Neural progenitor cell (in vitro differentiated cells): ENCODE results near the gene GCG. TPM values are rescaled to one million over a fixed set of nuclear protein-coding genes. Genes with fewer than 3 reads are reported as not detected.

Experiments
- DNase-seq: peaks from one replicate; pipeline ENCODE4 v3.0.0-alpha.2; 2016; ENCODE audit warnings: low spot score
- H2AFZ ChIP-seq: fragments of 200-600 bp; sonication (generic); replicated peaks from 2 replicates; pipeline ENCODE4 v1.6.1; 2016; ENCODE audit warnings: antibody characterized with exemption
- H3F3A ChIP-seq: fragments of 200-600 bp; sonication (generic); 2 replicates; pipeline ENCODE4 v1.6.1; 2016; ENCODE audit warnings: antibody characterized with exemption, low read depth
- H3K27ac ChIP-seq: fragments of 200-600 bp; sonication (generic); 2 replicates; pipeline ENCODE4 v1.5.1; 2016; ENCODE audit warnings: mild to moderate bottlenecking
- H3K27me3 ChIP-seq: fragments of 200-600 bp; sonication (generic); 2 replicates; pipeline ENCODE4 v1.6.1; 2016; ENCODE audit warnings: mild to moderate bottlenecking, moderate library complexity
- H3K36me3 ChIP-seq: fragments of 200-600 bp; sonication (generic); 2 replicates; pipeline ENCODE4 v1.5.1; 2016
- H3K4me1 ChIP-seq: fragments of 200-600 bp; sonication (generic); 2 replicates; pipeline ENCODE4 v1.6.1; 2016; ENCODE audit warnings: mixed run types
- H3K4me2 ChIP-seq: fragments of 200-600 bp; sonication (generic); 2 replicates; pipeline ENCODE4 v1.6.1; 2016
- H3K4me3 ChIP-seq: fragments of 200-600 bp; sonication (generic); 2 replicates; pipeline ENCODE4 v1.5.1; 2016
- H3K79me2 ChIP-seq: fragments of 200-600 bp; sonication (generic); 2 replicates; pipeline ENCODE4 v1.6.1; 2016; ENCODE audit warnings: low read depth
- H3K9ac ChIP-seq: fragments of 200-600 bp; sonication (generic); 2 replicates; pipeline ENCODE4 v1.6.1; 2016
- H3K9me3 ChIP-seq: fragments of 200-600 bp; sonication (generic); 2 replicates; pipeline ENCODE4 v1.5.1; 2016; ENCODE audit warnings: low read depth
- H4K20me1 ChIP-seq: fragments of 200-600 bp; sonication (generic); 2 replicates; pipeline ENCODE4 v1.6.1; 2016; ENCODE audit warnings: low read depth
- H3K27ac Mint-ChIP-seq: 3 replicates; pipeline ENCODE4 v1.8.0; 2021; ENCODE audit warnings: mixed read lengths
- H3K27me3 Mint-ChIP-seq: 2 replicates; pipeline ENCODE4 v1.8.0; 2022; ENCODE audit warnings: low read depth, mild to moderate bottlenecking, inconsistent platforms, moderate library complexity, mixed read lengths; ENCODE audit not compliant: insufficient read depth
- H3K36me3 Mint-ChIP-seq: 3 replicates; pipeline ENCODE4 v1.8.0; 2021; ENCODE audit warnings: mixed read lengths
- H3K4me1 Mint-ChIP-seq: 3 replicates; pipeline ENCODE4 v1.8.0; 2021; ENCODE audit warnings: mixed read lengths
- H3K4me3 Mint-ChIP-seq: 3 replicates; pipeline ENCODE4 v1.8.0; 2021; ENCODE audit warnings: mild to moderate bottlenecking, moderate library complexity, mixed read lengths
- H3K9me3 Mint-ChIP-seq: 3 replicates; pipeline ENCODE4 v1.8.0; 2020; ENCODE audit warnings: mixed read lengths
- EZH2 ChIP-seq: fragments of 200-600 bp; sonication (generic); IDR thresholded peaks from 2 replicates; pipeline ENCODE4 v1.6.1; 2017; ENCODE audit warnings: antibody characterized with exemption, mild to moderate bottlenecking, moderate library complexity
- EZH2phosphoT487 ChIP-seq: fragments of 200-600 bp; sonication (generic); IDR thresholded peaks from 2 replicates; pipeline ENCODE4 v1.6.1; 2017; ENCODE audit warnings: antibody characterized with exemption
- total RNA-seq: library from RNA; depleted of rRNA; stranded (reverse); fragments of >200 nt; gene quantifications from 2 replicates; pipeline ENCODE4 v1.2.3, GENCODE V29; 2015; ENCODE audit warnings: low replicate concordance
- TF ChIP-seq, protein P1 (sequence below): fragments of 200-600 bp; sonication (generic); IDR thresholded peaks from 2 replicates; pipeline ENCODE4 v1.5.1; 2017; ENCODE audit warnings: antibody characterized with exemption, mild to moderate bottlenecking

The GCG gene
- total RNA-seq, 1 donor from 2014 or later: not detected

DNA sequence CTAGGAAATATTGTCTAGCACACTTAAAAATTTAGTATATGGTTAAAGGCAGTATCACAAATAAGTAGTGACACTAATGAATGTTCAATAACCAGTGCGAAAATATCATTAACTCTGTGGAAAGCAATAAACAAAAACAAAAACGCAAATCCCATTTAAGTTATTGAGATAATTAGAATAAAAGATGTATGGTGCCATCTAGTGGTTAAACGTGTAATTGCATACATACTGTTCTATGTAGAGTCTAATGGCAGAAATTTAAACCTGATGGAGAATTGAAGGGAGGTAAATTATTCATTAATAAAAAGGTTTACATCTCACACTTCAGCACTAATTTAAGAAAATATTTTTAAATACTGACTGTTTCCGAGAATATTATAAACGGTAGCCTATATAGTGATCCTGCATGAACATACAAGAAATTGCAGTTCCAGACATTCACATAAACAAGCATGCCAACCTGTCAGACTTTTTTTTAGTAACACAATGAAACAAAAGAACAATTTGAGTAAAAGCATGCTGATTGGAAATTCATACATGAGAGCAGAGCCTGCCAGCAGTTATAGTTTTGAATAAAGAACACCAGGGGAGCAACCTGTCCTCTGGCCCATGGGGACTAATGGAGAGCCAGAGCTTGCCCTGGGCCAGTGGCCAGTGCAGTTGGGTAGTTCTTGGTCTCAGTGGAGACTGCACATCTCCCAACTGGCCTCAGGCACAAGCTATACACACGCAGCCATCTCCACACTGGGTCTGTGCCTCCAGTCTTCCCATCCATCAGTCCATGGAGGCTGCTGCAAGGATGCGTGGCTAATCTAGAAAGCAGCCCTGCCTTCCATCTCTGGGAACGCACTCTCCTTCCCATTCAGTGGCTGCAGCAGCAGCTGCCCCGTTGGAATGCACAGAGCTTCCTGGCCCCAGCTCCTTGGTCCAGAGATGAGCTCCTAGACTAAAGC is 28.0 kb downstream of the GCG start:
- Histone ChIP-seq H3K27ac (no peak overlapping the region), H3K36me3 (no peaks in the 10 kb centered on the region), H3K27me3 (no peaks in the 10 kb centered on the region), H2AFZ (peak overlapping the region; percentile 29), H3K4me3 (no peak overlapping the region), H3K4me2 (no peak overlapping the region), H3K9me3 (no peaks in the 10 kb centered on the region), H3K4me1 (peaks cover 14% of the 10 kb centered on the region), H3K79me2 (no peaks in the 10 kb centered on the region), H4K20me1 (no peaks in the 10 kb centered on the region), H3F3A (no peaks in the 10 kb centered on the region), H3K9ac (no peak overlapping the region)
- TF ChIP-seq, protein P1, sequence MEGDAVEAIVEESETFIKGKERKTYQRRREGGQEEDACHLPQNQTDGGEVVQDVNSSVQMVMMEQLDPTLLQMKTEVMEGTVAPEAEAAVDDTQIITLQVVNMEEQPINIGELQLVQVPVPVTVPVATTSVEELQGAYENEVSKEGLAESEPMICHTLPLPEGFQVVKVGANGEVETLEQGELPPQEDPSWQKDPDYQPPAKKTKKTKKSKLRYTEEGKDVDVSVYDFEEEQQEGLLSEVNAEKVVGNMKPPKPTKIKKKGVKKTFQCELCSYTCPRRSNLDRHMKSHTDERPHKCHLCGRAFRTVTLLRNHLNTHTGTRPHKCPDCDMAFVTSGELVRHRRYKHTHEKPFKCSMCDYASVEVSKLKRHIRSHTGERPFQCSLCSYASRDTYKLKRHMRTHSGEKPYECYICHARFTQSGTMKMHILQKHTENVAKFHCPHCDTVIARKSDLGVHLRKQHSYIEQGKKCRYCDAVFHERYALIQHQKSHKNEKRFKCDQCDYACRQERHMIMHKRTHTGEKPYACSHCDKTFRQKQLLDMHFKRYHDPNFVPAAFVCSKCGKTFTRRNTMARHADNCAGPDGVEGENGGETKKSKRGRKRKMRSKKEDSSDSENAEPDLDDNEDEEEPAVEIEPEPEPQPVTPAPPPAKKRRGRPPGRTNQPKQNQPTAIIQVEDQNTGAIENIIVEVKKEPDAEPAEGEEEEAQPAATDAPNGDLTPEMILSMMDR: peak; percentile 89
- TF ChIP-seq EZH2 (no peak), EZH2phosphoT487 (no peak)
- peak; percentile 68 for DNase-seq
- Mint-ChIP-seq H3K9me3 (no peaks in the 10 kb centered on the region), H3K27ac (no peak overlapping the region), H3K4me3 (no peak overlapping the region), H3K27me3 (no peaks in the 10 kb centered on the region), H3K36me3 (no peaks in the 10 kb centered on the region), H3K4me1 (no peaks in the 10 kb centered on the region)

DNA sequence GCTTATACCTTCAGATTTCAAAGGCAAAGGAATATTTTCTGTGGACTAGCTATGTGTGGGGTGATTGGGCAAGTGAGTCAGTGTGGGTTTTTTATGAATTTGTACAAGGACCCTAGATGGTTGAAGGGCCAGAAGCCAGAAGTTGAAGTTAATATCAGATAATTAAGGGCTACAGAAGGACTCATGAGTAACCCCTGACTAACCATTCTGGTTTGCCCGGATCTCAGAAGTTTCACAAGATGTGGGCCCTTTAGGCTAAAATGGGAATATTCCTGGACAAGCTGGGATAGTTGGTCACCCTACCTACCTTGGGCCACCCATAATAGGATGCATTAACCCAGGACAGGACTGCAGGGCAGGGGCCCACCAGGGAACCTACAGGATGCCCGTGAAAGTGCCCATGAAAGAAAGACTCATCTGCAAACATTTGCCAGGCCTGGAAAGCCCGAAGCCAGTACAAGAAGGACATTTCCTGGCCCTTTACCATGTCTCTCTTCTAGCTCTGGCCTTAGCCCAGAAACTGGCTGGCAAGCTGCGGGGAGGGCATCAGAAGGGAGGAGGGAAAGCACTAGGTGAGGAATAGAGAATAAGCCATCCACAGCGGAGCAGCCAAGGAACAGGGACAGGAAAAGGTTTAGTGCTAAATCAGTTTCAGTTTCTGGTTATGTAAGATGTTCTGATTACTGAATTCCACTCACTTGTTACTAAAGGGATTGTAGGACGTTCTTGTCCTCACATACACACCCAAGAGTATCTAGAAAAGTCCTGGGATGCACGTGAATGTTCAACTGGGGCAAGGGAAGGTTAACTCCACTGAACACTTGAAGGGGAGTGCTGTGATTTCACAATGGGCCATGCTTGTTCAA is 33.6 kb downstream of the GCG start:
- Histone ChIP-seq H3K4me1 (peaks cover 14% of the 10 kb centered on the region), H3K27ac (no peak overlapping the region), H3K27me3 (no peaks in the 10 kb centered on the region), H3K4me2 (no peak overlapping the region), H3F3A (no peaks in the 10 kb centered on the region), H2AFZ (no peak overlapping the region), H4K20me1 (no peaks in the 10 kb centered on the region), H3K9ac (no peak overlapping the region), H3K9me3 (no peaks in the 10 kb centered on the region), H3K79me2 (no peaks in the 10 kb centered on the region), H3K36me3 (no peaks in the 10 kb centered on the region), H3K4me3 (no peak overlapping the region)
- Mint-ChIP-seq H3K27ac (no peak overlapping the region), H3K4me1 (peaks cover 1% of the 10 kb centered on the region), H3K9me3 (peaks cover 11% of the 10 kb centered on the region), H3K36me3 (no peaks in the 10 kb centered on the region), H3K4me3 (no peak overlapping the region), H3K27me3 (peaks cover 5% of the 10 kb centered on the region)
- DNase-seq: no peak
- no peak for TF ChIP-seq EZH2
- no peak for TF ChIP-seq EZH2phosphoT487

DNA sequence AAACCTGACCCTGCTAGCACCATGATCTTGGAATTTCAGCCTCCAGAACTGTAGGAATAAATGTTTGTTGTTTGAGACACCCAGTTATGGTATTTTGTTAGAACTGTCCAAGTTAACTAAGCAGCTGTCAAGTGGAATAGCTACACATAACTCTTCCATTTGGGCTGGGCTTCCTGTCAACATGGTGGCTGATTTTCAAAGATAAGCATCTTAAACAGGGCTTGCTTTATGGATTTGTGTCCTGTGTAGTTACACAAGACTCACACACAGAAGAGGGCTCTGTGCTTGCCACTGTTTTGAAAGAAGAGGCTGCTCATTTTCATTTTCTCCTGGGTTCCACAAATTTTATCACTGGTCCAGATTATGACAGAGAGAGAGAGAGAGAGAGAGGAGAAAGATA is 35.7 kb downstream of the GCG start:
- H3K4me1 Mint-ChIP-seq: peaks cover 8% of the 10 kb centered on the region
- no peak overlapping the region for H3K4me3 Mint-ChIP-seq
- H3K27ac Mint-ChIP-seq: no peak overlapping the region
- H4K20me1 ChIP-seq: no peaks in the 10 kb centered on the region
- H3K9me3 ChIP-seq: no peaks in the 10 kb centered on the region
- DNase-seq: no peak
- H3K27me3 ChIP-seq: no peaks in the 10 kb centered on the region
- peaks cover 5% of the 10 kb centered on the region for H3K27me3 Mint-ChIP-seq
- H3K9me3 Mint-ChIP-seq: peaks cover 11% of the 10 kb centered on the region
- no peak overlapping the region for H3K4me2 ChIP-seq
- no peaks in the 10 kb centered on the region for H3F3A ChIP-seq
- no peak overlapping the region for H3K27ac ChIP-seq
- no peak overlapping the region for H2AFZ ChIP-seq
- H3K9ac ChIP-seq: no peak overlapping the region
- H3K4me1 ChIP-seq: peaks cover 20% of the 10 kb centered on the region
- TF ChIP-seq, protein P1: no peak
- TF ChIP-seq EZH2 (no peak), EZH2phosphoT487 (no peak)
- no peak overlapping the region for H3K4me3 ChIP-seq
- no peaks in the 10 kb centered on the region for H3K36me3 ChIP-seq
- H3K36me3 Mint-ChIP-seq: no peaks in the 10 kb centered on the region
- no peaks in the 10 kb centered on the region for H3K79me2 ChIP-seq
